Activated CD4-positive, alpha-beta T cell treated with anti-CD3 and anti-CD28 coated beads, Interleukin-2, amount 50 U/mL, for 48 hours (primary cell): Measurements from ENCODE around the gene LILRB2.
A peak's percentile ranks its signal among the peaks of the same experiment; 100 is the strongest.
"Not testable (repeated sequence)": the region's sequence is repeated elsewhere in the genome, so short reads cannot be mapped to it uniquely, and the experiment has no call there.

Experiments used
- DNase-seq, 2 experiments: peaks; one replicate each; pipeline ENCODE4 v3.0.0-alpha.2; 2020

The LILRB2 gene

DNA sequence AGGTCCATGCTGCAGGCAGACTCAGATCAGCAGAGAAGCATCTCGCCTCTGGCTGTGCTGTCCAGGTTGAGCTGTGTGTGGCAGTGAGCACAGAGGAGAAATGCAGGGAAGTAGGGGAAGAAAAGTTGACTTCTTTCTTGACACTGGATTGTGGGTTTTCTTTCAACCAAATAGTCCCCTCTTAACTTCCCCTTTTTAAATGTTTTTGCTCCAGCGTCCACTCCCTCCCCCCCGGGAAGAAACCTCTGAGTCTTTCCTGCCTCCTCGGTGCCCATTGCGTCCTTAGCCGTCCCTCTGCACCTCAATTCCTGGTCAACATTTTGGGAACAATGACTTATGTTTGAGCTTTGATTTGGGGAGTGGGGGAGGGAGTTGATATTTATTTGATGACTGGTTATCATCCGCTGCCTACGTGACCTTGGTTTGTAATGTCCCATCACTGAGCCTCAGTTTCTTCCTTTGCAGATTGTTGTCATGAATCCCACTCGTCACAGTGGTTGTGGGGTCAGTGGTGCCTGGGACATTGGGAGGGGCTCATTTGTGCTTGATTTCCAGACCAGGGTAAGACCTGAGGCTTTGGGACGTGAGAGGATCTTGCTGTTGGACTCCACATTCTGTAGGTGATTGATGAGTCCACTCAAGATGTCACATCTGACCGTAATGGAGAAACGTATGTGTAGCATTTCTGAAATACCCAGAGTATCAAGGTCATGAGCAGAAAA is at the start of gene LILRB2:
LILRB2 (minus strand) TSS at position 104 of the 722 bp plus-strand sequence. CDS start 614 bp downstream, outside the sequence.
- DNase-seq = no peak

- no peak for DNase-seq
Measured at GRCh38 chr19:54329476-54330165, 48.7 kb upstream of the LILRB2 start.

- not testable (repeated sequence) for DNase-seq
Measured at GRCh38 chr19:54328781-54329180, 47.9 kb upstream of the LILRB2 start.

DNA sequence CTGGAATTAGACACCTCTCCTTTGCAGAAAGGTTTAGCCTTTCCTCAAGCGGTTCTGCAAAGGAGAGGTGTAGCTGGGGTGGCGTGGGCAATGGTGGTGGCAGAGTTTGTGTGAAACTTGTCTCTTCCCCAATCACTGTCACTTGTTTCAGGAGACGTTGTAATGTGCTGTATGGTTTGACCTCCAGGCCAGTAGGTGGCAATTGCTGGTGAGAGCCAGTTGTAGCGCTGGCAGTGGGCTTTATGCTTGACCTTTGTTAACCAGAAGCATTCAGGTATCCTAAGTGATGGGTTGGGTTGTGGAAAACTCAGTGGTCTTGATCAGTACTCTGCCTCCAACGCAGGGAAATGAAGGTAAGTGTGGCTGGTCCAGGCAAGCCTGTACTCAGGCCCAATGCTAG is 44.7 kb upstream of the LILRB2 start:
- no peak for DNase-seq

GRCh38 chr19:54325194-54325621 is 44.3 kb upstream of the LILRB2 start:
- peak; percentile 33 to 56 for DNase-seq

- DNase-seq = no peak
Measured at GRCh38 chr19:54324071-54324470, 43.2 kb upstream of the LILRB2 start.

GRCh38 chr19:54322934-54323333 is 42.0 kb upstream of the LILRB2 start:
- not testable (repeated sequence) for DNase-seq

DNA sequence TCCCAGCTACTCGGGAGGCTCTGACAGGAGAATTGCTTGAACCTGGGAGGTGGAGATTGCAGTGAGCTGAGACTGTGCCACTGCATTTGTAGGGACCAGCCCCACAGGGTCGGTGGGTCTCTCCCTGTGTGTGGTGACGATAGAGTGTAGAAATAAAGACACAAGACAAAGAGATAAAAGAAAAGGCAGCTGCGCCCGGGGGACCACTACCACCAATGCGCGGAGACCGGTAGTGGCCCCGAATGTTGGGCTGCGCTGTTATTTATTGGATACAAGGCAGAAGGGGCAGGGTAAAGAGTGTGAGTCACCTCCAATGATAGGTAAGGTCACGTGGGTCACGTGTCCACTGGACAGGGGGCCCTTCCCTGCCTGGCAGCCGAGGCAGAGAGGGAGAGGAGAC is 41.4 kb upstream of the LILRB2 start:
- not testable (repeated sequence) for DNase-seq

GRCh38 chr19:54319892-54320670 is 39.2 kb upstream of the LILRB2 start:
- no peak for DNase-seq

DNA sequence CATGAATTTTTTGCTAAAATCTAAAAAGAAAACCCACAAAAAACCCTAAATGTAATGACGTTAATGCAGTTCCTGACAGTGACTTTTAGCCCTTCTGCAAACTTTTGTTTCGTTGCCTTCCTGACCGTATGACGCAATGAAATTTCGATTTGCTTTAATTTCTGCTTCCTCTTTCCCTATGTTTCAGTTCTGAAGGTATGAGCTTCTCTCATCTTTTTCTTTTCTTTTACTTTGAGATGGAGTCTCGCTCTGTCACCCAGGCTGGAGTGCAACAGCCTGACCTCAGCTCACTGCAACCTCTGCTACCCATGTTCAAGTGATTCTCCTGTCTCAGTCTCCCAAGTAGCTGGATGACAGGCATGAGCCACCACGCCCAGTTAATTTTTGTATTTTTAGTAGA is 38.1 kb upstream of the LILRB2 start:
- DNase-seq = no peak

GRCh38 chr19:54317965-54318240 is 37.0 kb upstream of the LILRB2 start:
- no peak for DNase-seq

DNA sequence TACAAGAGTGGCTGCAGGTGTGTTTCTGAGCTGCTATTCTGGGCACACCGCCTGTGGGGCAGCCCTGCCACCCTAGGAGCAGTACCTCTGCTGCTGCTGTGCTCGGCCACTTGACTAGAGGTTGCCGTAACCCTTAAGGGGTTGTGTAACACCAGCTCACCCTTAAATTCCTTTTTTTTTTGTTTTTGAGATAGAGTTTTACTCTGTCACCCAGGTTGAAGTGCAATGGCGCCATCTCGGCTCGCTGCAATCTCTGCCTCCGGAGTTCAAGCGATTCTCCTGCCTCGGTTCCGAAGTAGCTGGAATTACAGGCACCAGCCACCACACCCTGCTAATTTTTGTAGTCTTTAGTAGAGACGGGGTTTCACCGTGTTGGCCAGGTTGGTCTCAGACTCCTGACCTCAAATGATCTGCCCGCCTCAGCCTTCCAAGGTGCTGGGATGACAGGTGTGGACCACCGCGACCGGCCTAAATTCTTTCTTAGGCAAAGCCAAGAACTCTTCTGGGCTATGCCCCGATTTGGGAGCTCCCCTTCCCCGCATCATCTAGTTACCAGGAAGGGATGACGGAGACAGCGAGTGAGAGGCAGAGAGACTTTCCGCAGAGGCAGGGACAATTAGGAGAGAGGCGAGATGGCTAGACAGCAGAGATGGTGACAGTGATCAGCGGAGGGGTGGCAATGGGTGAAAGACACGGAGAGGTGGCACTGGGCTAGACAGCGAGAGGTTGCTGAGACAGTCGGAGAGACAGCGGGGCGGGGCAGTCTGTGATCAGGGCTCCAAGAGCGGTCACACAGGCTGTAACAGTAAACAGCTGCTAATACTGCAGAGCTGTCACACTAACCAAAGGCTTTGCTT is 36.4 kb upstream of the LILRB2 start:
- no peak for DNase-seq

DNA sequence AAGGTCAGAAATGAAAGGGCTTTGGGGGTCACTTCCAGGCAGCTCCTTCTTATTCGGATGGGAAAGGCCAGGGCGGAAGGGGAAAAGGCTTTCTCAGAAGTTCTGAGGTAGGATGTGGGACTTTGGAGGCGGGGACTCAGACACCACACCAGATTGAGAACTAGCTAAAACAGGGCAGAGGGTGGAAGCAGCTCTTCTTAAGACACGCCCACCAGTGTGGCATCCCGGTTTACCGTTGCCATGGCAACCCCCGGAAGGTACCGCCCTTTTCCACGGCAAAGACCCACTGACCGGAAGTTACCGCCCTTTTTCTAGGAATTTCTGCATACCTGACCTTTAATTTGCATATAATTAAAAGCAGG is 35.8 kb upstream of the LILRB2 start:
- no peak for DNase-seq

GRCh38 chr19:54315956-54316355 is 35.0 kb upstream of the LILRB2 start:
- DNase-seq = no peak

- DNase-seq = no peak
Measured at GRCh38 chr19:54312436-54313377, 31.8 kb upstream of the LILRB2 start, which contains the start of gene LILRA5. LILRA5 (minus strand) TSS chr19:54313166; CDS start chr19:54313019, 147 bp downstream.

- DNase-seq = no peak
Measured at GRCh38 chr19:54312011-54312410, 31.1 kb upstream of the LILRB2 start.

- DNase-seq = no peak
Measured at GRCh38 chr19:54311486-54311885, 30.6 kb upstream of the LILRB2 start.

DNA sequence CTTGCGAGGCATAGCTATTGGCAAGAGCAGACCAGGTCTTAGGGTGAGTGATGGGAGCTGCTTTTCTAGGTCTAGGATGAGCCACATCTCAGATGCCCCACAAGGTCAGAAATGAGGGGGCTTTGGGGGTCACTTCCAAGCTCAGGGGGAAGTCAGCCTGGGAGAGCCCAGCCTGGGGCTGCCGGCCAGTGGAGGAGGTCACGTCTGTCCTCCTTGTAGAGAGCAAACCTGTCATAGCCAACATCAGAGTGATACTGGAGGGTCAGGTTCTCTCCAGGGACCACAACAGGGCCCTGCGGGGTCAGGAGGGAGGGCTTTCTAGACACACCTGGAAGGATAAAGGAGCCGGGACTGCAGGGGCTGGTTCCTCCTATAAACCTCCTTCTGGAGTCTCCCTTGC is 29.6 kb upstream of the LILRB2 start:
- DNase-seq = no peak

DNA sequence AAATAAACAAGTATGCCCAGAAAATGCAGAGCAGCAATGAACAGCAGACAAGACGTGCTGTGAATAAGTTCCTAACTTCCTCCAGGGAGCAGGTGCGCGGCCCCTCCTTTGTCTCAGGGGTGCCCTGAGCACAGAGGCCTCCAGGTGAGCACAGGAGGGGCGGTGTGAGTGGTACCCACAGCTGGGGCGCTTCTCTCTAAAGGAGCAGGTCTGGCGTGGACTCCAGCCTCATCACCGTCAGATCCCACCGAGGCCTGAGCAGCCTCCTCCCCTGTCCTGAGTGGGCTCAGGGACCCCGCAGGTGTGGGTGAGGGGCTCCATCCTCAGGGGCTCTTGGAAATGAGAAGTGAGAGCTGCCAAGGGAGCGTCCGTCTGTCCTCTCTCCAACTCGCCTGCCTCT is 28.9 kb upstream of the LILRB2 start:
- DNase-seq = no peak

DNA sequence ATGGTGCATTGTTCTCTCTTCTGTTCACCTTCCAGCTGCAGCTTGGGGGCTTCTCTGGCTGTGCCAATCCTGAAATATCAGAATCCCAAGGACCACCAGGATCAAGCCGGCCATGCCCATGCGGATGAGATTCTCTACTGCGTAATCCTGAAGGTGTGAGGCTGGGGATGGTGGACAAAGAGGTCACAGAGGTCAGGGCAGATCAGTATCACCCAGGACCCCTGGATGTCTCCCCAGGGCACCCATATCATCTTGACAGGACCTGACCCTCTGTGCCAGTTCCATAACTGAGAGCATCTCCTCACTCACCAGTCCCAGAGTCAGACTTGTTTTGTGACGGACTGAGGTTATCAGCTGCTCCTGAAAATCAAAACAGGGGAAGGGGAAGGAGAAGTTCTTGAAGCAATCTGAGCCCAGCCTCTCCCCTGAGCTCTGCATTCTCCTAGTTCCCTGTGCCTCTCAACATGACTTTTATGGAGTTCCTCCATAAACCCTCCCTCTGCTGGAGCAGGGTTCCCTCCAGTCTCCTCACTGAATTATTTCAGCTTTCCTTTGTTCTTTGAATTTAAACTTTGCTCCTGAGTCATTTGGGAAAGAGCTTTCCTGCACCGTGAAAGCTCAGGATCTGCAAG is 26.6 kb upstream of the LILRB2 start:
- no peak for DNase-seq

DNA sequence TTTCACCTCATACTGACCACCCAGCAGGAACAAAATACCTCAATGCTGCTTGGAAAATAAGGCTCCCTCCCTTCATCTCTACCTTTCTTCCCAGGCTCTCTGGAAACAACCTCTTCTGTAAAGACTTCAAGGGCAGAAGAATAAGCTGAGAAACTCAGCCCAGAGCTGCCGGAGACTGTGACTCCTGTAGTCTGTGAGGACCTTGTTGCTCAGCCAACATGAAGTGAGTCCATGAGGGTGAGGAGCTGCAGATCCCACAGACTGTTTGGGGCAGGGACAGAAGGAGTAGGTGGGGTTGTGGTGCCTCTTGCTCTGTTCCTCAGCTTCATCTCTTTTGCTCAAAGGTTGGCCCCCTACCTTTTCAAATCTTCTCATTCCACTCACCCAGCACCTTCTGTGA is 24.2 kb upstream of the LILRB2 start:
- DNase-seq = no peak
